Measurements from ENCODE around the gene HOXA10. TPM values are rescaled to one million over a fixed set of nuclear protein-coding genes. Genes with fewer than 3 reads are reported as not detected.

The HOXA10 gene
- polyA plus RNA-seq, 2 donors, result 0.09 to 0.16 TPM

DNA sequence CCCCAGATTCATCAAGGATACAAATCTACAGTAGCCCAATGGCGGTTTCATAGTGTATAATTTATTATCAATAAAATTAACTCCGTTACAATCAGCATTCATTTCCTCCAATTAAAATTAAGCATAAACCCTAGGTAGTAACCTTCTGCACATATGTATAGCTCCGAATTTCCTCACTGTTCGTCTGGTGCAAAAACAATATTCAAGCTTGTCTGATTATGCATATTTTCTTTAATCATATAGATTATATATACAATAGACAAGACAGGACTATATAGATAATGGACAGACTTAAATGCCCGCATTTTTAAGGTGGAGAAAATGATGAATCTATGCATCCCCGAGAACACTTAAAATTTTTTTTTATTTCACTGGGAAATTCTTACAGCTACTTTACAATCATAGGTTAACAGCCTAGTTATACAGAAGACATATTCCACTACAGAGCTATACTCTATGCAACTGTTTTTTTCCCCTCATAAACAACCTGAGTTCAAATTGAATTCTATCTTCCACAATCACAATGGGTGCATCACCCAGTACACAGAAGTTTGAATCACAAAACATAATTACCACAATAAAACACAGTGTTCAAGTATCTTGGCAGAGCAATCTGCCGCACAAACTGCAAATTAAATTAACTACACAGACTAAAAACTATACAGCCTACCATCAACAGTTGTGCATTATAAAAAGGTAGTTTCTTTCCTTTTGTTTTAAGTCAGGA, 11.4 kb downstream of the HOXA10 start:
- Histone ChIP-seq H3K4me3 (ENCODE audit: low read depth in 1 of 2, low read length in 2 of 2) (no peak overlapping the region), H3K27me3 (ENCODE audit: control insufficient read depth in 1 of 2, insufficient read depth in 2 of 2, low read length in 2 of 2) (peaks cover 4 to 39% of the 10 kb centered on the region in 2 donors), H3K27ac (ENCODE audit: low read depth in 2 of 2, low read length in 1 of 2) (no peak overlapping the region), H3K4me1 (ENCODE audit: control insufficient read depth in 2 of 2, insufficient read depth in 2 of 2, low read length in 1 of 2) (peaks cover 2 to 4% of the 10 kb centered on the region in 2 donors), H3K36me3 (ENCODE audit: control insufficient read depth in 2 of 2, insufficient read depth in 2 of 2, low read length in 1 of 2) (no peaks in the 10 kb centered on the region), H3K9me3 (ENCODE audit: control insufficient read depth in 2 of 2, insufficient read depth in 1 of 2, low read depth in 1 of 2, low read length in 1 of 2) (peaks cover 0 to 13% of the 10 kb centered on the region in 2 donors)
- WGBS, 2 donors, result 71 to 81% methylated on average over 7 of the region's 7 CpGs

- 45 to 49% methylated on average over 30 of the region's 30 CpGs for WGBS, 2 donors
- Histone ChIP-seq H3K27me3 (ENCODE audit: control insufficient read depth in 1 of 2, insufficient read depth in 2 of 2, low read length in 2 of 2) (peaks cover 4 to 40% of the 10 kb centered on the region in 2 donors), H3K9me3 (ENCODE audit: control insufficient read depth in 2 of 2, insufficient read depth in 1 of 2, low read depth in 1 of 2, low read length in 1 of 2) (peaks cover 0 to 13% of the 10 kb centered on the region in 2 donors), H3K4me3 (ENCODE audit: low read depth in 1 of 2, low read length in 2 of 2) (no peak overlapping the region), H3K27ac (ENCODE audit: low read depth in 2 of 2, low read length in 1 of 2) (no peak overlapping the region), H3K36me3 (ENCODE audit: control insufficient read depth in 2 of 2, insufficient read depth in 2 of 2, low read length in 1 of 2) (no peaks in the 10 kb centered on the region), H3K4me1 (ENCODE audit: control insufficient read depth in 2 of 2, insufficient read depth in 2 of 2, low read length in 1 of 2) (peaks cover 2 to 4% of the 10 kb centered on the region in 2 donors)
Measured at GRCh38 chr7:27161721-27162560, 12.2 kb downstream of the HOXA10 start.

DNA sequence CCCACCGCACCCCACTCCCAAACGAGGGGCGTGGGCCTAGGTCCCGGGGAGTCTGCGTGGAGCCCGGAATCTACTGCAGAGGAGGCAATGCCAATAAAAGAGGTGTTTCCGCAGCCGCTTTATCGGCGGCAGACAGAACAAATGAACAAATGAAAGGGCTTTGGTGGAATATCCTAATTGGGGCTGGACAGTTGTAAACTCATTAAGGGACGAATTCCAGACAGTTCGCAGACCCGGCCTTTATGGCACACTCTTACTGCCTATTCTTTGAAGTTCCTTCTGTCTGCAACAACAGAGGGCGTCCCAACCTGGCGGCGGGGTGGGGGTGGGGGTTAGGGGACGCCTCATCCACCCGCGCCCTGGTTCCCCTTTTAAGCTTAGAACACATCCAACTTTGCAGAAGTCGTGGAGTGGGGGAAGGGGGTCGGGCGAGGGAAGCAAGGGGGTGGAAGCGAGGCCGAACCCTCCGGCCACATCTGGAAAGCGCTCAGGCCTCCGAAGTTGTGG, 12.9 kb downstream of the HOXA10 start:
- peak overlapping the region; percentile 66 for H3K4me3 ChIP-seq (ENCODE audit: low read depth in 1 of 2, low read length in 2 of 2)
- WGBS, 2 donors, result 8 to 10% methylated on average over 26 to 27 of the region's 27 CpGs

DNA sequence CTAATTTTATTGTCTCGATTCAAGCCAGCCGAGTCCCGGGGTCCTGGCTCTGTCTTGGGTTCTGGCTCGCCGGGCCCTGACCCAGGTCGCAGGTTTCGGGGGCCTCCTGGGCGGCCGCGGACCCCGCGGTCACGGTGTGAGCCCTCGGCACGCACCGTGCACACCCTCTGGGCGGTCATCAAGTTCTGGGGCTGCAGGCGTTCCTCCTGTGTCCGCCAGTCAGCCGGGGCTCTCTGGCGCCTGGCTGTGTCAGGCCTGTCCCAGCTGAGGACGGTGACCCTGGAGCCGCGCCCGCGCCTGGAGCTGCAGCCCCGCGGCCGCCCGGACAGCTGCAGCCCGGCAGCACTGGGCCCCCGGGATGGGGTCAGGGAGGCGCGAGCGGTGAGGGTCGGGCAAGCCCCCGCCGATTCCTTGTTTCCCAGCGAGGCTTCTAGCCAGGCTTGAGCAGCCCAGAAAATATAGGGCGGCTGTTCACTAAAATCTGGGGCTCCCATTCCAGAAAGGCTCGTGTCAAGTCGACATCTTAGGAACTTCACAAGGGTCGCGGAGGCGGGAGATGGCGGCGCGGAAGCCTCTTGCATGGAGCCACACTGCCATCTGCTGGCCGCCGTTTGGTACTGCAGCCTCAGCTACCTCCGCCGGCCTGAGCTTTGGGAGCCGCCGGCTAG, 13.4 kb downstream of the HOXA10 start:
- no peaks in the 10 kb centered on the region for H3K36me3 ChIP-seq (ENCODE audit: control insufficient read depth in 2 of 2, insufficient read depth in 2 of 2, low read length in 1 of 2)
- H3K27me3 ChIP-seq (ENCODE audit: control insufficient read depth in 1 of 2, insufficient read depth in 2 of 2, low read length in 2 of 2), result peaks cover 4 to 37% of the 10 kb centered on the region in 2 donors
- H3K4me3 ChIP-seq (ENCODE audit: low read depth in 1 of 2, low read length in 2 of 2), result peak overlapping the region; percentile 66
- 2% methylated on average over 52 to 54 of the region's 54 CpGs for WGBS, 2 donors
- H3K27ac ChIP-seq (ENCODE audit: low read depth in 2 of 2, low read length in 1 of 2), result no peak overlapping the region
- peaks cover 0 to 9% of the 10 kb centered on the region in 2 donors for H3K9me3 ChIP-seq (ENCODE audit: control insufficient read depth in 2 of 2, insufficient read depth in 1 of 2, low read depth in 1 of 2, low read length in 1 of 2)
- H3K4me1 ChIP-seq (ENCODE audit: control insufficient read depth in 2 of 2, insufficient read depth in 2 of 2, low read length in 1 of 2), result peaks cover 0 to 4% of the 10 kb centered on the region in 2 donors

More for the DNA sequence above, 12.9 kb downstream of the HOXA10 start:
- H3K4me1 ChIP-seq (ENCODE audit: control insufficient read depth in 2 of 2, insufficient read depth in 2 of 2, low read length in 1 of 2), result peaks cover 2 to 4% of the 10 kb centered on the region in 2 donors
- H3K36me3 ChIP-seq (ENCODE audit: control insufficient read depth in 2 of 2, insufficient read depth in 2 of 2, low read length in 1 of 2), result no peaks in the 10 kb centered on the region
- peaks cover 0 to 13% of the 10 kb centered on the region in 2 donors for H3K9me3 ChIP-seq (ENCODE audit: control insufficient read depth in 2 of 2, insufficient read depth in 1 of 2, low read depth in 1 of 2, low read length in 1 of 2)
- peaks cover 4 to 38% of the 10 kb centered on the region in 2 donors for H3K27me3 ChIP-seq (ENCODE audit: control insufficient read depth in 1 of 2, insufficient read depth in 2 of 2, low read length in 2 of 2)
- H3K27ac ChIP-seq (ENCODE audit: low read depth in 2 of 2, low read length in 1 of 2), result no peak overlapping the region

- 33 to 50% methylated on average over 23 of the region's 23 CpGs for WGBS, 2 donors
- Histone ChIP-seq H3K4me3 (ENCODE audit: low read depth in 1 of 2, low read length in 2 of 2) (peak overlapping the region in 1 of 2 donors; percentile 66), H3K4me1 (ENCODE audit: control insufficient read depth in 2 of 2, insufficient read depth in 2 of 2, low read length in 1 of 2) (peaks cover 4 to 5% of the 10 kb centered on the region in 2 donors), H3K9me3 (ENCODE audit: control insufficient read depth in 2 of 2, insufficient read depth in 1 of 2, low read depth in 1 of 2, low read length in 1 of 2) (peaks cover 0 to 6% of the 10 kb centered on the region in 2 donors), H3K27ac (ENCODE audit: low read depth in 2 of 2, low read length in 1 of 2) (no peak overlapping the region), H3K36me3 (ENCODE audit: control insufficient read depth in 2 of 2, insufficient read depth in 2 of 2, low read length in 1 of 2) (no peaks in the 10 kb centered on the region), H3K27me3 (ENCODE audit: control insufficient read depth in 1 of 2, insufficient read depth in 2 of 2, low read length in 2 of 2) (peaks cover 4 to 37% of the 10 kb centered on the region in 2 donors)
Measured at GRCh38 chr7:27160145-27160545, 14.0 kb downstream of the HOXA10 start.

- Histone ChIP-seq H3K27me3 (ENCODE audit: control insufficient read depth in 1 of 2, insufficient read depth in 2 of 2, low read length in 2 of 2) (peaks cover 4 to 37% of the 10 kb centered on the region in 2 donors), H3K36me3 (ENCODE audit: control insufficient read depth in 2 of 2, insufficient read depth in 2 of 2, low read length in 1 of 2) (no peaks in the 10 kb centered on the region), H3K4me1 (ENCODE audit: control insufficient read depth in 2 of 2, insufficient read depth in 2 of 2, low read length in 1 of 2) (peaks cover 8 to 9% of the 10 kb centered on the region in 2 donors), H3K4me3 (ENCODE audit: low read depth in 1 of 2, low read length in 2 of 2) (no peak overlapping the region), H3K9me3 (ENCODE audit: control insufficient read depth in 2 of 2, insufficient read depth in 1 of 2, low read depth in 1 of 2, low read length in 1 of 2) (peaks cover 0 to 5% of the 10 kb centered on the region in 2 donors), H3K27ac (ENCODE audit: low read depth in 2 of 2, low read length in 1 of 2) (no peak overlapping the region)
- 59 to 79% methylated on average over 27 of the region's 27 CpGs for WGBS, 2 donors
Measured at GRCh38 chr7:27159266-27160144, 14.6 kb downstream of the HOXA10 start.

GRCh38 chr7:27158436-27159265, 15.5 kb downstream of the HOXA10 start:
- Histone ChIP-seq H3K4me3 (ENCODE audit: low read depth in 1 of 2, low read length in 2 of 2) (no peak overlapping the region), H3K27ac (ENCODE audit: low read depth in 2 of 2, low read length in 1 of 2) (no peak overlapping the region), H3K36me3 (ENCODE audit: control insufficient read depth in 2 of 2, insufficient read depth in 2 of 2, low read length in 1 of 2) (no peaks in the 10 kb centered on the region), H3K27me3 (ENCODE audit: control insufficient read depth in 1 of 2, insufficient read depth in 2 of 2, low read length in 2 of 2) (peaks cover 4 to 36% of the 10 kb centered on the region in 2 donors), H3K4me1 (ENCODE audit: control insufficient read depth in 2 of 2, insufficient read depth in 2 of 2, low read length in 1 of 2) (peaks cover 8 to 9% of the 10 kb centered on the region in 2 donors), H3K9me3 (ENCODE audit: control insufficient read depth in 2 of 2, insufficient read depth in 1 of 2, low read depth in 1 of 2, low read length in 1 of 2) (peaks cover 0 to 5% of the 10 kb centered on the region in 2 donors)
- 33 to 54% methylated on average over 35 of the region's 35 CpGs for WGBS, 2 donors

DNA sequence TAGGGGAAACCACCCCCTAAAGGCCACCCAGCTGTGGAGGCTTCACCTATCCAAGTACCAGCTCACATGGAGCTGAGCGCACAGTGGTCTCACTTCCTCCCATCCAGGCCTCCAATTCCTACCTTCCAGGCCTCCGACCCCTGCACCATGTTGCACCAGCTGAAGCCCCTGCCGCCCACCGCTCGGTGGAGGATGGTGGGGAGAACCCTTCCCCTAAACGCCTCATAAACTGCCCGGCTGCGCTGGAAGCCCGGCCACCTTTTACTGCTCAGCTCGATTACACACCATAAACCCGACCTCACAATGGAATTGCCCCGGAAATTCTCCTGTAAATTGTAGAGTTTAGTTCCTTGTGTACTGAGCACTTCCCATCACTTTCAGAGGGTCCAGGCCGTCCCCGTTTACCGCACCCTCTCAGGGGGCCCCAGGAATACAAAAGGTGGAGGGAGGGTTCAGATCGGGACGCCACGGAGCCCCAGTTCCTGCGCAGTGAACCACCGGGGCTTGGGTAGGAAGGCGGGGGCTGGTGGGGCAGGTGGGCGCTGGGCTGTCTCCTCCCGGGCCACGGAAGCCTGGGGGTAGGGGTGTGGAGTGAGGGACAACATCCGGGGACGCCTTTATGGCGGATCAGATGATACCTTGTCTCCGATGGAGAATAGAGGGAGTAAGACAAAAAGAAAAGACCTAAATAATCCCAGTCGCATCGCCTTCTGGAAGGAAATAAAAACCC, 16.3 kb downstream of the HOXA10 start:
- Histone ChIP-seq H3K4me3 (ENCODE audit: low read depth in 1 of 2, low read length in 2 of 2) (no peak overlapping the region), H3K9me3 (ENCODE audit: control insufficient read depth in 2 of 2, insufficient read depth in 1 of 2, low read depth in 1 of 2, low read length in 1 of 2) (peaks cover 0 to 5% of the 10 kb centered on the region in 2 donors), H3K27ac (ENCODE audit: low read depth in 2 of 2, low read length in 1 of 2) (no peak overlapping the region), H3K27me3 (ENCODE audit: control insufficient read depth in 1 of 2, insufficient read depth in 2 of 2, low read length in 2 of 2) (peaks cover 4 to 40% of the 10 kb centered on the region in 2 donors), H3K36me3 (ENCODE audit: control insufficient read depth in 2 of 2, insufficient read depth in 2 of 2, low read length in 1 of 2) (no peaks in the 10 kb centered on the region), H3K4me1 (ENCODE audit: control insufficient read depth in 2 of 2, insufficient read depth in 2 of 2, low read length in 1 of 2) (peaks cover 8 to 9% of the 10 kb centered on the region in 2 donors)
- 19 to 38% methylated on average over 30 of the region's 30 CpGs for WGBS, 2 donors
